Measurements from ENCODE around the gene MPO. TPM values are rescaled to one million over a fixed set of nuclear protein-coding genes. Genes with fewer than 3 reads are reported as not detected.

MPO gene
- total RNA-seq, 1 donor from 2014 or later, result 51.1 TPM

DNA sequence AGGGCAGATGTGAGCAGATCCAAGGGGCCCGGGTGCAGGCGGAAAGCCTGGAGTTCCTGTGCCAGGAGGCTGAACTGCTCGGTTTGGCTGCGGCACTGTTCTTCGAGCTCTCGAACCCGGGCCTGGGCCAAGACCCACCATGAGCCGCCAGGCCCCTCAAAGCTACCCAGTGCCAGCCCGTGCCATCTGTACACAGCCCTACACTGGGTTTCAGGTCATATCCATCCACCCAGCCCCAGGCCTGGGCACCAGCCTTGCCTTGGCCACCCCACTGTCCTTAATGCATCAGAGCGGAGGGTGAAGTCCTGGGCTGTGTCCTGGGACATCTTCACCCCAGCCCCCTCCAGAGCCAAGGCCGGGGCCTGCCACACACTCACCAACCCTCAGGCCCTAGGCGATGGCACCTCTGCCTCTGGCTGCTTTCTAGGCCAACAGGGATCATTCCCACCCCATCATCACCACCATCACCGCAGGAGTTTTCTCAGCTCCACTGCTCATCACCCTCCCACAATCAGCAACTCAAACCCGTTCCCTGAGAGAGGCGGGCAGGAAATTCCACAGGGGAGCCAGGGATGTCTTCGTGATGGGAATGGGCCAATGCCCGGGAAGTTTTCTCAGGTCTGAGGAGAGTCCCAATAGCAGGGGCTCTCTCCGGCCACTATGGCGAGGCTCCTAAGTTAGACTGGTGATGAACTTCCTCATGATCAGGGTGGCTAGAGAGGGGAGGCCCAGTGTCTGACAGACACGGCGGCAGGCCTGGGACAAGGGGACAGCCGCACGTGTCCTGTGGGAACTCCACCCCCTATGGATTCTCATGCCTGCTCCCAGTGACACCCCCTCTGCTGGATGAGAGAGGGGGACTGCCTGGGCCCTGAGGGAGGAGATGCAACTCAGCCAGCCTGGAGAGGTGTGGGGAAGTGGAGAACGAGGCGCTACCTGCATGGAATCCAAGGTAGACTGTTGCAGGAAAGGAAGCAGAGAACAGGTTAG is 38.7 kb upstream of the MPO start:
- DNase-seq, result no peak

DNA sequence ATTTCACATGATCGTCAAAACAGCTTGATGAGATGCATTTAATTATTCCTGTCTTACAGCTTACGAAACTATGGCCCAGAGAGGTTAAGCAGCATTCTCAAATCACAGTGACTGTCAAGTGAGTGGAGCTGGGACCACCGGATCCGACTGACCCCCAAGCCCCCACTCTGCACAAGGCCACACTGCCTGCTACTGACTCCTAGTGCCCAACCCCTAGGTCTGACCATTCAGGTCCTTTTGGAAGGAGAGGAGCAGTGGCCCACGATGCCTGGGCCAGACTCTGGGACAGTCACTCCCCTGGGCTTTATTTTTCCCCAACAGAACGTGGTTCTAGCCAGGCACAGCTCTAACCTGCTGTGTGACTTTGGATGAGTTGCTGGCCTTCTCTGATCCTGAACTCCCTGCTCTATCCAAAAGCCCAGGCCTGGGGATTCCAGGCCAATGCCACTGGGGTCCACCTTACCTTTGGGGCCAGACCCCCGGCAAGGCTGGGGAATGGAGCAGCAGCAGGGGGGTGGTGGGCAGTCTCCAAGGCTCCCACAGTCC is 38.0 kb upstream of the MPO start:
- DNase-seq, result no peak

DNA sequence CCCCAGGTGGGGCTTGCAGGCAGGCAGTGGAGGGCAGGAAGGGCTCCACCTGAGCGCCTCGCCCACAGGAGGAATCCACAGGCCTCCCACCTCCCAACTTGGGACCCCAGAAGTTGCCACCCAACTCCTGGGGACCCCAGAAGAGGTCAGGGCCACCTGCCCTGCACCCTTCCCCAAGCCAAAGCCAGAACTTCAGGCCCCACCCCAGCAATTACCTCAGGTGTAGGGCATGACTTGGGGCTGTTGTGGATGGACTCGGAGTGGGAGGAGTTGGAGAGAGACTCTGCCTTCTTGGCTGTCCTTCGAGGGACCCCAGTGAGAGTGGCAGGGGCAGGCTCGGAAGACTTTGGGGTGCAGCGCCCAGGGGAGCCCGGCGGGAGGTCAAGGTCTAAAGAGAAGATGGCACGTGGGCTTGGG is 37.3 kb upstream of the MPO start:
- DNase-seq, result no peak

DNA sequence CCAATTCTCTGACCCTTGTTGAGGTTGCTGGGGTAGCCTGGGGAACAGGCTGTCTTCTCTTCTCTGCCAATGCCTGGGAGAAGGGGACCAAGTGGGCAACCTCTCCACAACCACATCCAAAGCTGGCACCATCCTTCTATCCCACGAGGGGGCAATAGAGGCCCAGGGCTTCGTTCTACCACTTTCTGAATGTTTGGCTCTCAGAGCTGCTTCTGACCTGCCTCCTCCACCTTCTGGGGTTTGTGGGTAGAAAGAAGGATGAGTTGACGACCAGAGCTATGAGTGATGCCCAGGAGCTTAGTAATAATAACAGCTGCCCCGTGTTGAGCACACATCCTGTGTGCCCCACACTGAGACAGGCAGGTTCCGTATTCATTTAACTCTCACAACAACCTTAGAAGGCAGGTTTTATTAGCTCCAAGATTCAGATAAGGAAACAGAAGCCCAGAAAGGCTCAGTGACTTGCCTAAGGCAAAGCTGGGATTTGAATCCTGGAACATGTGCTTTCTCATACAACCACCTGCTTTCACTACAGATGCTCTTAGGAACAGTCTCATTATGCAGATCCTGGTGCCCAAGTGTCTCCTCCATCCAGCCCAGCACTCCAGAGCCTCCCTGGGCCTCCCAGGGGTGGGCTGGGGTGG is 36.8 kb upstream of the MPO start:
- DNase-seq, result no peak

GRCh38 chr17:58316260-58316960 is 35.7 kb upstream of the MPO start:
- no peak for DNase-seq

- no peak for DNase-seq
Observed at GRCh38 chr17:58315750-58316149, 35.0 kb upstream of the MPO start.

DNA sequence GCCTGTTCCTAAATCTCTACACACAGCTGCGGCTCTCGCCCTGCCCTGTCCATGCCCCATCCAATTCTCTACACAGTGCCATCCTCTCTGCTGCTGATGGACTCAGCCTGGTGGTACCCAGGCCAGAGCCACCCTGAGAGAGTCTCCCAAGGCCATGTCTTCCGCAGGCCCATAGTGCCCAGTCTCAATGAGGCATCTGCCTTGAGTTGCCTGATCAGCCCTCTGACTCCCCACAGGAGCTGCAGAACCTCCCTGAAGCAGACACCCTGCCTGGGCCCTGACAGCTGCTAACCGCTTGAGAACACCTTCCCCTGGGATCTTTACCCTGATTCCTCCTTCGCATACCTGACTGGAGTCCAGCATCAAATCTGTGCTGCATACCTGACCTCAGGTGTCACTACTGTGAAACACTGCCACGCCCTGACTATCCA is 34.6 kb upstream of the MPO start:
- no peak for DNase-seq

DNA sequence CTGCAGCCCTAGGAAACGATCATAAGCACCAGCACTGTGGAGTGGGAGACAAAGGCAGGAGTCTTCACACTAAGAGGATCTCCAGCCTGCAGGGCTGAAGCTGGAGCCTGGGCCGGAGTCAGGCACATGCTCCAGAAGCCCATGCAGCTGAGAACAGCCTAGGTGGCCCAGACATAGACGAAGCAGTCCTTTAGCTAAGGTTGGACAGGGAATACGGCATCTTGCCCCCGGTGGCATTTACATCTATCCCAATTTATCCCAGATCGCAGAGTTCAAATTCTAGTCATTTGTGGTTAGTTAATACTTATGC is 33.9 kb upstream of the MPO start:
- DNase-seq, result no peak

GRCh38 chr17:58313815-58314705 is 33.3 kb upstream of the MPO start:
- no peak for DNase-seq

DNA sequence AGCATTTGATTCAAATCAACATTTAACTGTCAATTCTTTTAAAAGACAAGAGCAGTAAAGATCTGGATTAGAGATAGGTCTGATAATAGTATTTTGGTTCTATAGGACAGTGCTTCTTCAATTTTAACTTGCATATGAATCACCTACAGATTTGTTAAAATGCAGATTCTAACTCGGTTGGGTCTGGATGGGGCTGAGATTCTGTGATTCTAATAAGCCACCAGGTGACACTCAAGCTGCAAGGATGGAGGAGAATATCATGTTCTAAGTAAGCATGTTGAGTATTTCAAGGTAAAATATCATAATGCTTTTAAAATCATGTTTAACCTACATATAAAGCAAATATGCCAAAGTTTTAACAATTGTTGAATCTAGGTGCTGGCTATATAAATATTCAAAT is 32.1 kb upstream of the MPO start:
- no peak for DNase-seq

- no peak for DNase-seq
Observed at GRCh38 chr17:58312021-58312630, 31.4 kb upstream of the MPO start.

GRCh38 chr17:58311429-58311894 is 30.7 kb upstream of the MPO start:
- DNase-seq, result no peak

- no peak for DNase-seq
Observed at GRCh38 chr17:58310511-58311428, 30.0 kb upstream of the MPO start.

DNA sequence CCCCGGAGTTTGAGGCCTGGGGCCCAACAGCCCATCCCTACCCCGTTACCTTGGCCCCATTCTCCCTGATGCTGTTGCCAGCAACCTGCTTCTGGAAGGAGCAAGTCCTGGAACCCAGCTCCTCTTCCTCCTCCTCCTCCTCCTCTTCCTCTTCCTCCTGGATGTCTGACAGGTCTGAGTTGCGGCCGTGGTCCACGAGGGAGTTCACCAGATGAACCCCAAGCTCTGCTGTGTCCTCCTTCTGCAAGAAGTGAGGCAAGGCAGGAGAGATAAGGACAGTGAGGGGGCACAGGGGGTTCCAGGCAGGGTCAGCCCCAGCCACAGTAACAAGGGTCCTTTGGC is 29.2 kb upstream of the MPO start:
- DNase-seq, result no peak

DNA sequence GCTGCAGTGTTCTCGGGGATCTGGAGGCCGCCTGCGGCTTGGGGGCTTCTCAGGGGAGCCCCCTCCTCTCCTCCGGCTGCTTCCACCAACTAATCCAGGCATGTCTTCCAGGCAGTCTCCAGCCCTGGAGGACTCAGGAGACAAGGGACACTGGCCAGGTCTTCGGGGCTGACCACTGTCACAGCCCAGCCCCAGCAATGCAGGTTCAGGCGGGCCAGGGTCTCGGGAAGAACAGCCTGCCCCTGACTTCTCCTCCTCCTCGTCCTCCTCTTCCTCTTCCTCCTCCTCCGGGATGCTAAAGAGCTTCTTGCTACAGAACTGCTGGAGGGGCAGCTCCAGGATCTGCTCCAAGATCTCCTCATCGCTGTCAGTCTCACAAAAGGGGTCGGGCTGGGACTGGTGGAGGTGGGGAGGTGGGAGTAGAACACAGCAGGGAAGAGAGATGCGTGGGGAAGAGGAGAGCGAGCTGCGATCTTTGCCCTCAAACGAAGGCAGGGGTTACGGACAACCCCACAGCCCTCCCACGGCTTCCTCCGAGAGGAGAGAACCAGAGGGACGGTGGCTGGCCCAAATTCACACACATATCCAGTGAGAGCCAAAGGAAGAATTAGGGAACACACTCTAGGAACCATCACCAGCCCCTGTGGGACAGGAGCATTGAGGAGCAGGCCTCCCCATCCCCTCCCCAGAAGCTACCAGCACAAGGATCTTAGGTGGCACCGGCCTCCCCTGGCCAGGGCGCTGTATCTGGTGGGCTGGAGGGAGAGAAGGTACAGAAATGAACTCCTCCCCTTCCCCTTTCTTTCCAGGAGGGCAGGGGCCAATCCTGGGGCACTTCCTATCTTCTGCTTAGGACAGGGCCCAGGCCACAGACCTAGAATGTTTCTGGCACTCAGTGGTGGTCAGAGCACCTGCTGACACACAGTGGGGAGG is 28.5 kb upstream of the MPO start:
- no peak for DNase-seq

GRCh38 chr17:58308173-58308984 is 27.6 kb upstream of the MPO start:
- no peak for DNase-seq

GRCh38 chr17:58307468-58308172 is 26.9 kb upstream of the MPO start:
- no peak for DNase-seq
